Measurements from ENCODE around the gene PRR19.

The PRR19 gene

GRCh38 chr19:42255766-42256745, 45.9 kb upstream of the PRR19 start:
- TF ChIP-seq TEAD4 (IDR thresholded peaks at IDR 0.05) (no peak), EP300 (IDR thresholded peaks at IDR 0.05; ENCODE audit: borderline replicate concordance) (no peak), CEBPB (IDR thresholded peaks at IDR 0.05) (no peak), CREB1 (IDR thresholded peaks at IDR 0.05; ENCODE audit: low read depth) (no peak), USF1 (IDR thresholded peaks at IDR 0.05) (no peak), TCF12 (IDR thresholded peaks at IDR 0.05; ENCODE audit: low read depth) (no peak), TAF1 (IDR thresholded peaks at IDR 0.05; ENCODE audit: low read depth) (no peak), RAD21 (IDR thresholded peaks at IDR 0.05; ENCODE audit: low read depth) (no peak), YY1 (IDR thresholded peaks at IDR 0.05; ENCODE audit: low read depth) (no peak), FOXM1 (IDR thresholded peaks at IDR 0.05; ENCODE audit: borderline replicate concordance, low read depth) (no peak), ZBTB7A (IDR thresholded peaks at IDR 0.05; ENCODE audit: low read depth) (no peak; the same call in 1 of the 2 replicates)

DNA sequence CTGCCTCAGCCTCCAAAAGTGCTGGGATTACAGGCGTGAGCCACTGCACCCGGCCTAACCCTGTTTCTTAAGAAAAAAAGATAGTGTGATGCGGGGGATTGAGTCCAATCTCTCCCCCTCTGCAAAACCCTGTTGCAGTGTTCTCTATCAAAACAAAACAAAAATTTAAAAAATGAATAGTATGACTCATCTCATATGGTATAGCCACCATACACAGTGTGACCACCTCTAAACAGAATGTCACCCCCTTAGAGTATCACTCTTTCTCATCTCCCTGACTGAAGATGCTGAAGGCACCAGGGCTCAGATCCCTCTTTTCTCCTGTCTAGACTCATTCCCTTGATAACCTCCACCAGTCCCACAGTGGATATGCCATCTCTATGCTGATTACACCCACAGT, 40.2 kb upstream of the PRR19 start:
- TF ChIP-seq YY1 (IDR thresholded peaks at IDR 0.05; ENCODE audit: low read depth) (no peak), TEAD4 (IDR thresholded peaks at IDR 0.05) (no peak), FOXM1 (IDR thresholded peaks at IDR 0.05; ENCODE audit: borderline replicate concordance, low read depth) (no peak), MAX (IDR thresholded peaks at IDR 0.05) (no peak), CEBPB (IDR thresholded peaks at IDR 0.05) (no peak), NFIC (IDR thresholded peaks at IDR 0.05) (no peak), USF1 (IDR thresholded peaks at IDR 0.05) (no peak), TCF12 (IDR thresholded peaks at IDR 0.05; ENCODE audit: low read depth) (no peak), EGR1 (IDR thresholded peaks at IDR 0.05) (no peak), CREB1 (IDR thresholded peaks at IDR 0.05; ENCODE audit: low read depth) (no peak), RAD21 (IDR thresholded peaks at IDR 0.05; ENCODE audit: low read depth) (no peak), EP300 (IDR thresholded peaks at IDR 0.05; ENCODE audit: borderline replicate concordance) (no peak), ZBTB7A (IDR thresholded peaks at IDR 0.05; ENCODE audit: low read depth) (no peak), TAF1 (IDR thresholded peaks at IDR 0.05; ENCODE audit: low read depth) (no peak), REST (IDR thresholded peaks at IDR 0.05; ENCODE audit: low read depth) (no peak)

GRCh38 chr19:42267644-42268141, 34.2 kb upstream of the PRR19 start:
- no peak for TF ChIP-seq EP300 (IDR thresholded peaks at IDR 0.05; ENCODE audit: borderline replicate concordance)

DNA sequence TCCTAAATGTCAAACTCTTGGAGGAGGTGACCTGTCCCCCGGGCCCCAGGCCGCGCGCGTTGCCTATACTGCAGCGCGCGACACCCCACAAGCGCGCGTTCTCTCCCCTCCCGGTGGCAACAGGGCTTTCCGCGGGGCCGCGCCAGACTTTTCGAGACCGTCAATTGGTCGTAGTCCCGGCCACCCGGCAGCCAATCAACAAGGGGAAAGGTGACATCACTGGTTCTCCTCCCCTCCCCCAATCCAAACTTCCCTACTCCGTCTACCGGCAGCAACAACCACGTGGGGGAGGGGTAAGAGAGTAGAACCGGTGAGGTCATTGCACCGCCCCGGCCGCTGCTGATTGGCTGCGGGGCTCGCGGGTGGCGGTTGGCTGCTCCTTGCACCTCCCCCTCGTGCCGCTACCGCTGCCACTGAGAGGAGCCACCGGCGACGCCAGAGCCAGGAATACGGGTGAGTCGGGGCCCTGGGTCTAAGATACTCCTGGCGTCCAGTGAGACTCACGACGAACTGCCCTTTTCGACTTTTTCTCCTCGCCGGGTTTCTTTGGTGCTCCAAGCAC, 33.7 kb upstream of the PRR19 start:
- no peak for TF ChIP-seq NFIC (IDR thresholded peaks at IDR 0.05)
- TF ChIP-seq RAD21 (IDR thresholded peaks at IDR 0.05; ENCODE audit: low read depth): no peak
- peak; percentile 79 for TF ChIP-seq MAX (IDR thresholded peaks at IDR 0.05)
- peak; percentile 85 for TF ChIP-seq TCF12 (IDR thresholded peaks at IDR 0.05; ENCODE audit: low read depth)
- TF ChIP-seq YY1 (IDR thresholded peaks at IDR 0.05; ENCODE audit: low read depth): no peak; the same call in 1 of the 2 replicates
- TF ChIP-seq FOXM1 (IDR thresholded peaks at IDR 0.05; ENCODE audit: borderline replicate concordance, low read depth): peak; percentile 26; the same call in 1 of the 2 replicates
- no peak for TF ChIP-seq REST (IDR thresholded peaks at IDR 0.05; ENCODE audit: low read depth)
- no peak for TF ChIP-seq ZBTB7A (IDR thresholded peaks at IDR 0.05; ENCODE audit: low read depth)
- TF ChIP-seq EGR1 (IDR thresholded peaks at IDR 0.05): no peak
- TF ChIP-seq USF1 (IDR thresholded peaks at IDR 0.05): peak; percentile 77
- no peak for TF ChIP-seq CEBPB (IDR thresholded peaks at IDR 0.05)
- TF ChIP-seq CREB1 (IDR thresholded peaks at IDR 0.05; ENCODE audit: low read depth): no peak; the same call in 1 of the 2 replicates
- peak; percentile 42; the same call in 1 of the 2 replicates for TF ChIP-seq TAF1 (IDR thresholded peaks at IDR 0.05; ENCODE audit: low read depth)
- TF ChIP-seq TEAD4 (IDR thresholded peaks at IDR 0.05): peak; percentile 27; the same call in 1 of the 2 replicates
- TF ChIP-seq EP300 (IDR thresholded peaks at IDR 0.05; ENCODE audit: borderline replicate concordance): peak; percentile 72; the same call in 1 of the 2 replicates
